Endothelial cell of umbilical vein (primary cell): Measurements from ENCODE around the gene ELOVL2. TPM values are rescaled to one million over a fixed set of nuclear protein-coding genes. Genes with fewer than 3 reads are reported as not detected.

Source experiments
- BruUV-seq: library from RNA; stranded (reverse); fragments of 400-500 nt; replicated peaks from 2 replicates; lab custom pipeline; 2021; lab: Mats Ljungman, UMichigan
- CTCF ChIA-PET: fragments of 300-600, 350-600 bp; sonication (Branson Sonifier 250); formaldehyde crosslinking; loops from one replicate; lab custom pipeline; 2021; ENCODE audit warnings: antibody characterized with exemption, inconsistent platforms; lab: Charles Lee
- POLR2A ChIA-PET: fragments of 300-600, 350-600 bp; sonication (Branson Sonifier 250); formaldehyde crosslinking; loops from one replicate; lab custom pipeline; 2021; ENCODE audit warnings: antibody characterized with exemption, inconsistent platforms; lab: Charles Lee
- DNase-seq: peaks from one replicate; pipeline ENCODE4 v3.0.0-alpha.2; 2011; ENCODE audit warnings: low read depth, low spot score
- FAIRE-seq: peaks from 2 replicates; lab custom pipeline; 2011; peaks lifted over from hg19 to GRCh38; lab: Jason Lieb, UNC
- H2AFZ ChIP-seq: 2 replicates; pipeline ENCODE4 v1.6.0; 2012; ENCODE audit warnings: low read depth, low read length, control low read depth, inconsistent platforms
- H3K27ac ChIP-seq: 2 replicates; pipeline ENCODE4 v1.5.1; 2011; ENCODE audit warnings: low read depth, mild to moderate bottlenecking, control low read depth, low read length, moderate library complexity; ENCODE audit not compliant: insufficient read depth
- H3K27me3 ChIP-seq, 2 experiments: 2 replicates each; pipeline versions ENCODE4 v1.6.0 to v1.6.1; 2011; ENCODE audit warnings: low read length in 2 of 2, mixed read lengths in 1 of 2; ENCODE audit not compliant: control insufficient read depth in 2 of 2, insufficient read depth in 2 of 2
- H3K36me3 ChIP-seq, 2 experiments: 2 replicates in 1 of 2; 3 replicates in 1 of 2; pipeline ENCODE4 v1.5.1; 2011; ENCODE audit warnings: low read length in 2 of 2, mild to moderate bottlenecking in 1 of 2, moderate library complexity in 1 of 2; ENCODE audit not compliant: control insufficient read depth in 2 of 2, insufficient read depth in 2 of 2; ENCODE audit errors: extremely low read depth in 1 of 2
- H3K4me1 ChIP-seq: 3 replicates; pipeline ENCODE4 v1.5.1; 2011; ENCODE audit warnings: mild to moderate bottlenecking, low read length; ENCODE audit not compliant: control insufficient read depth, insufficient read depth; ENCODE audit errors: extremely low read depth
- H3K4me2 ChIP-seq: 2 replicates; pipeline ENCODE4 v1.6.1; 2011; ENCODE audit warnings: low read length, control low read depth, mixed read lengths; ENCODE audit not compliant: insufficient read depth
- H3K4me3 ChIP-seq, 3 experiments: fragments of 200-600 bp in 1 of 3; sonication (generic), shearing (Covaris generic) in 1 of 3; replicated peaks in 1 of 3; 2 replicates each; pipeline ENCODE4 v1.5.1; 2011 to 2016; ENCODE audit warnings: control low read depth in 3 of 3, low read length in 3 of 3, mild to moderate bottlenecking in 2 of 3, inconsistent platforms in 1 of 3, low read depth in 1 of 3, moderate library complexity in 1 of 3; ENCODE audit not compliant: insufficient read depth in 1 of 3
- H3K79me2 ChIP-seq: 2 replicates; pipeline ENCODE4 v1.6.0; 2012; ENCODE audit warnings: low read length, inconsistent platforms; ENCODE audit not compliant: control insufficient read depth, insufficient read depth
- H3K9ac ChIP-seq: replicated peaks from 2 replicates; pipeline ENCODE3; 2011; ENCODE audit warnings: low read length, control low read depth; ENCODE audit not compliant: insufficient read depth; ENCODE audit errors: extremely low read depth
- H3K9me1 ChIP-seq: replicated peaks from 3 replicates; pipeline ENCODE4 v1.6.0; 2011; ENCODE audit warnings: mild to moderate bottlenecking, low read length; ENCODE audit not compliant: control insufficient read depth, insufficient read depth; ENCODE audit errors: extremely low read depth
- H3K9me3 ChIP-seq: replicated peaks from 2 replicates; pipeline ENCODE4 v1.5.1; 2012; ENCODE audit warnings: low read length, inconsistent platforms; ENCODE audit not compliant: control insufficient read depth, insufficient read depth
- H4K20me1 ChIP-seq: replicated peaks from 2 replicates; pipeline ENCODE3; 2011; ENCODE audit warnings: mild to moderate bottlenecking, low read length; ENCODE audit not compliant: control insufficient read depth, insufficient read depth; ENCODE audit errors: extremely low read depth
- EZH2 ChIP-seq: IDR thresholded peaks from 2 replicates; pipeline ENCODE4 v1.6.1; 2012; ENCODE audit warnings: borderline replicate concordance, low read depth, mild to moderate bottlenecking, moderate library complexity, low read length, inconsistent platforms; ENCODE audit not compliant: severe bottlenecking
- FOS ChIP-seq: IDR thresholded peaks from 2 replicates; pipeline ENCODE4 v1.6.1; 2011; ENCODE audit warnings: mild to moderate bottlenecking, low read length, moderate library complexity, borderline replicate concordance; ENCODE audit not compliant: insufficient read depth
- GATA2 ChIP-seq: IDR thresholded peaks from 2 replicates; pipeline ENCODE4 v1.7.0; 2011; ENCODE audit warnings: low read depth, mild to moderate bottlenecking, moderate library complexity, mixed read lengths, low read length; ENCODE audit not compliant: insufficient read length, insufficient read depth
- JUN ChIP-seq: IDR thresholded peaks from 2 replicates; pipeline ENCODE4 v1.6.1; 2011; ENCODE audit warnings: borderline replicate concordance, low read depth; ENCODE audit not compliant: insufficient read length, insufficient read depth
- MYC ChIP-seq: IDR thresholded peaks from one replicate; pipeline ENCODE4 v1.6.1; 2011; ENCODE audit warnings: mild to moderate bottlenecking, low read depth, low read length
- POLR2A ChIP-seq: IDR thresholded peaks from 2 replicates; pipeline ENCODE4 v1.6.1; 2012; ENCODE audit warnings: low read depth, mild to moderate bottlenecking, control low read depth, low read length
- POLR2AphosphoS5 ChIP-seq: IDR thresholded peaks from 2 replicates; pipeline ENCODE4 v1.6.1; 2012; ENCODE audit warnings: low read depth, mild to moderate bottlenecking, control low read depth, low read length, moderate library complexity; ENCODE audit not compliant: insufficient read depth
- dilution Hi-C: fragments of 300-500 bp; cut with MboI; formaldehyde crosslinking; loops from one replicate; pipeline ENCODE4 v1.15.0; 2019; ENCODE audit warnings: low sequenced_read_pairs; ENCODE audit not compliant: extremely low pct_ligation_motif_present
- intact Hi-C: fragments of 100-400 bp; cut with micrococcal nuclease; formaldehyde crosslinking; loops from one replicate; pipeline ENCODE4 v1.10.0; 2022
- polyA plus RNA-seq, 4 experiments: library from polyadenylated mRNA; depleted of rRNA in 3 of 4; stranded (reverse) in 3 of 4; unstranded in 1 of 4; fragments of >200 nt; gene quantifications; 2 replicates each; pipeline versions ENCODE4 v1.2.1 to v1.2.3, GENCODE V29; 2011 to 2012; ENCODE audit warnings: missing spikeins in 1 of 4
- total RNA-seq: library from RNA; stranded (reverse); gene quantifications from 2 replicates; pipeline ENCODE4 v1.2.3, GENCODE V29; 2021
- TF ChIP-seq, protein P1 (sequence below): IDR thresholded peaks from 2 replicates; pipeline ENCODE4 v1.6.1; 2011; ENCODE audit not compliant: insufficient read depth, insufficient read length
- TF ChIP-seq, protein P2 (sequence below), 2 donors: IDR thresholded peaks; 1 replicate in 1 of 2; 2 replicates in 1 of 2; pipeline ENCODE4 v1.5.1; 2011; ENCODE audit warnings: low read length in 2 of 2, mild to moderate bottlenecking in 2 of 2, moderate library complexity in 2 of 2, control low read depth in 1 of 2, inconsistent platforms in 1 of 2, low read depth in 1 of 2; ENCODE audit not compliant: insufficient read depth in 1 of 2; ENCODE audit errors: extremely low read depth in 1 of 2

Gene ELOVL2
- total and polyA plus RNA-seq, 2 donors (not counting 3 experiments of a cell fraction or from before 2014, with no cell fraction given) = not detected

DNA sequence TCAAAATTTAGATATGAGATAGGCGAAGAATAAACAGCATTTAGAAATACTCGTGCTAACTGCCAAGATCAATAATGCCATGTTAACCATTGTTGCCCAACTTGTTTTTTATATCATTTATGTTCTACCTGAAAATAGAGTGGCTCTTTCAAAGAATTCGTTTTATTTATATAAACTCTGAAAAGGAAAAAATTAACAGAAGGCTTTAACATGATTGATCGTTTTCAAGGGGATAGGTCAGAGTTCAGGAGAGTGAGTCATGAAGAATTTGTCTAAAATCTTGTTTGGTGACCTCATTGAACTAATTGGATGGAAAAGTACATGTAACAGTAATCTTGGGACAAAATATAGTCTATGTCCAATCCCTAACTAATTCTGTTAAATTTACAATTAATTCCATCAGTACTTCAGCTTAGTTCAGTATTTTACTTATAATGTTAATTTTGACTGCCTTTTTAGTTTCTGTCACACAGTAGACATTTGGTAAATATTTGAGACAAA is 11.1 kb upstream of the ELOVL2 start:
- Histone ChIP-seq H2AFZ (no peak overlapping the region), H3K79me2 (no peaks in the 10 kb centered on the region), H3K27me3 (no peaks in the 10 kb centered on the region), H3K9me1 (no peaks in the 10 kb centered on the region), H4K20me1 (no peaks in the 10 kb centered on the region), H3K9me3 (no peaks in the 10 kb centered on the region), H3K4me2 (no peak overlapping the region), H3K9ac (no peak overlapping the region), H3K27ac (no peak overlapping the region), H3K36me3 (no peaks in the 10 kb centered on the region), H3K4me3 (no peak overlapping the region), H3K4me1 (no peaks in the 10 kb centered on the region)
- TF ChIP-seq FOS = no peak
- peak; percentile 32 for TF ChIP-seq JUN
- CTCF ChIA-PET = interaction anchor here (1.5 to 2.3 kb wide), 3 partner anchors 14 to 103 kb away, joined by 3 to 18 read pairs (median 4); no protein-coding TSS in a partner anchor
- DNase-seq = no peak
- dilution Hi-C loops = no loop called here
- no peak for FAIRE-seq
- POLR2A ChIA-PET = no interaction called here
- intact Hi-C loops = no loop called here
- no TSS peak for BruUV-seq

DNA sequence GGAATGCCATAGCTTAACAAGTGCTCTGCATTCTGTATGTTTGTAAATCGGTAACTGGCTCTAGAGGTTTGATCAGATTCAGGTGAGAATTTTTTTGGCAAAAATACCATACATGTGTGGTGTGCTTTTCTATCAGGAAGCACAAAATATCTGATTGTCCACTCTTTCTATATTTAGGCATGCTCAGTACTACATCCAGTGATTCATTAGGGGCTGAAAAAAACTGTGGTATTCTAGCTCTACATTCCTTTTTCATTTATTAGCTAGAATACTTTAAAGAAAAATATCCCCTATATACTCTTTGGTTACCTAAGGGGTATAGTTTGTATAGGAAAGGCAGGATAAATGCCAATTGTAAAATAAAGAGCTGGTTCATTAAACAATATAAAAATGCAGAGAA is 10.6 kb upstream of the ELOVL2 start:
- Histone ChIP-seq H3K4me1 (no peaks in the 10 kb centered on the region), H3K9ac (no peak overlapping the region), H3K4me2 (no peak overlapping the region), H3K27me3 (no peaks in the 10 kb centered on the region), H3K9me1 (no peaks in the 10 kb centered on the region), H3K79me2 (no peaks in the 10 kb centered on the region), H3K4me3 (no peak overlapping the region), H2AFZ (no peak overlapping the region), H3K9me3 (no peaks in the 10 kb centered on the region), H4K20me1 (no peaks in the 10 kb centered on the region), H3K27ac (no peak overlapping the region), H3K36me3 (no peaks in the 10 kb centered on the region)
- POLR2A ChIA-PET = no interaction called here
- DNase-seq (no peak), FAIRE-seq (no peak)
- BruUV-seq = no TSS peak
- CTCF ChIA-PET = interaction anchor here (1.1 to 2.3 kb wide), 5 partner anchors 11 to 103 kb away, joined by 3 to 18 read pairs (median 4); no protein-coding TSS in a partner anchor
- TF ChIP-seq JUN (no peak), POLR2AphosphoS5 (no peak), MYC (no peak), POLR2A (no peak), FOS (no peak), GATA2 (no peak), EZH2 (no peak)
- TF ChIP-seq, protein P1, sequence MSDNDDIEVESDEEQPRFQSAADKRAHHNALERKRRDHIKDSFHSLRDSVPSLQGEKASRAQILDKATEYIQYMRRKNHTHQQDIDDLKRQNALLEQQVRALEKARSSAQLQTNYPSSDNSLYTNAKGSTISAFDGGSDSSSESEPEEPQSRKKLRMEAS = no peak
- TF ChIP-seq, protein P2, sequence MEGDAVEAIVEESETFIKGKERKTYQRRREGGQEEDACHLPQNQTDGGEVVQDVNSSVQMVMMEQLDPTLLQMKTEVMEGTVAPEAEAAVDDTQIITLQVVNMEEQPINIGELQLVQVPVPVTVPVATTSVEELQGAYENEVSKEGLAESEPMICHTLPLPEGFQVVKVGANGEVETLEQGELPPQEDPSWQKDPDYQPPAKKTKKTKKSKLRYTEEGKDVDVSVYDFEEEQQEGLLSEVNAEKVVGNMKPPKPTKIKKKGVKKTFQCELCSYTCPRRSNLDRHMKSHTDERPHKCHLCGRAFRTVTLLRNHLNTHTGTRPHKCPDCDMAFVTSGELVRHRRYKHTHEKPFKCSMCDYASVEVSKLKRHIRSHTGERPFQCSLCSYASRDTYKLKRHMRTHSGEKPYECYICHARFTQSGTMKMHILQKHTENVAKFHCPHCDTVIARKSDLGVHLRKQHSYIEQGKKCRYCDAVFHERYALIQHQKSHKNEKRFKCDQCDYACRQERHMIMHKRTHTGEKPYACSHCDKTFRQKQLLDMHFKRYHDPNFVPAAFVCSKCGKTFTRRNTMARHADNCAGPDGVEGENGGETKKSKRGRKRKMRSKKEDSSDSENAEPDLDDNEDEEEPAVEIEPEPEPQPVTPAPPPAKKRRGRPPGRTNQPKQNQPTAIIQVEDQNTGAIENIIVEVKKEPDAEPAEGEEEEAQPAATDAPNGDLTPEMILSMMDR (IDR thresholded peaks at IDR 0.05; ENCODE audit: extremely low read depth in 1 of 2, insufficient read depth in 1 of 2, low read depth in 1 of 2, low read length in 2 of 2) = no peak
- intact Hi-C loops = loop anchor here (5.0 kb wide), 1 partner anchor 92 kb away; no protein-coding TSS in a partner anchor
- dilution Hi-C loops = no loop called here
